22Rv1 (cell line): ENCODE results near the gene PMFBP1.

Source experiments
- H3K27ac ChIP-seq: fragments of 450-650 bp; 2 replicates; pipeline ENCODE4 v1.5.1; 2017
- ZFX ChIP-seq: fragments of 450-650 bp; IDR thresholded peaks from 2 replicates; pipeline ENCODE4 v1.6.1; 2017; ENCODE audit warnings: antibody characterized with exemption, borderline replicate concordance
- TF ChIP-seq, protein P1 (sequence below): fragments of 450-650 bp; IDR thresholded peaks from 2 replicates; pipeline ENCODE4 v1.5.1; 2017; ENCODE audit warnings: mild to moderate bottlenecking

PMFBP1 gene

DNA sequence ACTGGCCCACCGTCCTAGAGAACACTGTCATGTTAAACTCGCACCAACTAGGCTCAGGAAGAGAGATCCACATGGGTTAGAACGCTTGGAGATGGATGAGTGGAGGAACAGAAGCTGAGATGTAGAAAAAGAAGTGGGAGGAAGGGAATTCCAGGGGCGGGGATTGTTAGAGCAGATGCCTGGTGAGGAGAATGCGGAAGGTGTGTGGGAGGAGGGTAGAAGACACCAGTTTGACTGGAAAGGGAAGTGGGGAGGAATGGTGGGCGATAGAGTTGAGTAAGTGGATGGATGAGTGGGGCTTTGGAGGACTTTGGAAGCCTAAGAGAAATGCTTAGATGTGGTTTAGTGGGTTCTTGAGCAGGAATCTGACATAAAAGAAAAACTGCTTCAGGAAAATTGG, 40.9 kb downstream of the PMFBP1 start:
- TF ChIP-seq, protein P1, sequence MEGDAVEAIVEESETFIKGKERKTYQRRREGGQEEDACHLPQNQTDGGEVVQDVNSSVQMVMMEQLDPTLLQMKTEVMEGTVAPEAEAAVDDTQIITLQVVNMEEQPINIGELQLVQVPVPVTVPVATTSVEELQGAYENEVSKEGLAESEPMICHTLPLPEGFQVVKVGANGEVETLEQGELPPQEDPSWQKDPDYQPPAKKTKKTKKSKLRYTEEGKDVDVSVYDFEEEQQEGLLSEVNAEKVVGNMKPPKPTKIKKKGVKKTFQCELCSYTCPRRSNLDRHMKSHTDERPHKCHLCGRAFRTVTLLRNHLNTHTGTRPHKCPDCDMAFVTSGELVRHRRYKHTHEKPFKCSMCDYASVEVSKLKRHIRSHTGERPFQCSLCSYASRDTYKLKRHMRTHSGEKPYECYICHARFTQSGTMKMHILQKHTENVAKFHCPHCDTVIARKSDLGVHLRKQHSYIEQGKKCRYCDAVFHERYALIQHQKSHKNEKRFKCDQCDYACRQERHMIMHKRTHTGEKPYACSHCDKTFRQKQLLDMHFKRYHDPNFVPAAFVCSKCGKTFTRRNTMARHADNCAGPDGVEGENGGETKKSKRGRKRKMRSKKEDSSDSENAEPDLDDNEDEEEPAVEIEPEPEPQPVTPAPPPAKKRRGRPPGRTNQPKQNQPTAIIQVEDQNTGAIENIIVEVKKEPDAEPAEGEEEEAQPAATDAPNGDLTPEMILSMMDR = no peak
- TF ChIP-seq ZFX = no peak
- H3K27ac ChIP-seq = no peak overlapping the region

DNA sequence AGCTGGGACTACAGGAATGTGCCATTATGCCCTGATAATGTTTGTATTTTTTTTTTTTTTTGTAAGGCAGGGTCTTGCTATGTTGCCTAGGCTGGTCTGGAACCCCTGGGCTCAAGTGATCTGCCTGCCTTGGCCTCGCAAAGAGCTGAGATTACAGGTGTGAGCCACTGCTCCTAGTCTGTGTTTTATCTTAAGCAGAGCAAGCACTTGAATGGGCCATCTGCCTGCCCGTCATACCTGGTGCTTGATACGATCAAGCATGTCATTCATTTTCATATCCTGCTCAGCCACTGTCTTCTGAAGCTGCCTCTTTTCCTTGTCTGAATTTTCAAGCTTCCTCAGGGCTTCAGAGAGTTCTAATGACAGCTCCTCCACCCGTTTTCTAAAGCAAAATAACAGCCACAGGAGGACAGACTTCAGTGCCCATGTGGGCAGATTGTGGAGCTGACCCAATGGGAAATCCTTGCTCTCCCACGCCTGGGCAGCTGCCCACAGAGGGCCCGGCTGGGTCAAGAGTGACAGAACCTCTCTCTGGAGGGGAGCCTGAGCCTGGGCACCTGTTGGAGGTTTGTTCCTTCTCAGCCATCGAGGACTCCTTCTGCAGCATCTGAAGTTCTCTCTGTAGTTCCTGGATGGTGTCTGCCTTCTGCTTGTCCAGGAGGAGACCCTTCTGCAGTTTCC, 41.8 kb downstream of the PMFBP1 start:
- no peak overlapping the region for H3K27ac ChIP-seq
- no peak for TF ChIP-seq ZFX
- TF ChIP-seq, protein P1 = no peak

DNA sequence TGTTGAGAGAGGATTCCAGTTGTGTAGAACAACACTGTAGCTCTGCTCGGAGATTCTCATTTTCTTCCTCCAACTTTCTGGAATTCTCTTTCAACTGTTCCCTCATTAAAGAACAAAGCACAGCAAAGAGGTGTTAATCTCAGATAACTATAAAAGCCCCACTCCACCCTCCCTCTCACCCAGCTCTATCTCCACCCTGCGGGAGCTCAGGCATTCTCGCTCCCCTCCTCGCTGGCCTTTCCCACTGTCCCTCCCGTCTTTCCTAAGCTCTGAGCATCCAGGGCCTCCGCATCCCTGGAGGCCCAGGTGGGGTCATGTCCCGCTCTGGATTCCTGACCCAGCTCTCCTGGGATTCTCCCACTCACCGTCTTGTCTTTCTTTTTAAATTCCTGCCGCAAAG, 43.3 kb downstream of the PMFBP1 start:
- TF ChIP-seq, protein P1 = no peak
- TF ChIP-seq ZFX = no peak
- H3K27ac ChIP-seq = no peak overlapping the region

DNA sequence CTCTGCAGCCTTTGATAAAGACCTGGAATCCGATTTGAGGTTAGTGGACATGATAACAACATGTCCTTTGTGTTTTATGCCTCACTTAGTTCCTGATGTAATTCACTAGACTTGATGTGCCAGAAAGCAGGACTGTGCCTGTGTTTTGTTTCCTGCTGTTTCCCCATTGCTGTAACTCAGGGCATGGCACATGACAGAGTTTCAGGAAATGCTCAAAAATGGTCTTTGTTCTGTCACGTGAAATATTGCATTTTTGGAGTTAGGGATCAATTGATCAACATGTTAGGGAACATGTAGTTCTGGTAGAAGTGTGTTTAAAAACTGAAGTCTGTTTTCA, 45.6 kb downstream of the PMFBP1 start:
- TF ChIP-seq ZFX = no peak
- TF ChIP-seq, protein P1 = no peak
- H3K27ac ChIP-seq = no peak overlapping the region

DNA sequence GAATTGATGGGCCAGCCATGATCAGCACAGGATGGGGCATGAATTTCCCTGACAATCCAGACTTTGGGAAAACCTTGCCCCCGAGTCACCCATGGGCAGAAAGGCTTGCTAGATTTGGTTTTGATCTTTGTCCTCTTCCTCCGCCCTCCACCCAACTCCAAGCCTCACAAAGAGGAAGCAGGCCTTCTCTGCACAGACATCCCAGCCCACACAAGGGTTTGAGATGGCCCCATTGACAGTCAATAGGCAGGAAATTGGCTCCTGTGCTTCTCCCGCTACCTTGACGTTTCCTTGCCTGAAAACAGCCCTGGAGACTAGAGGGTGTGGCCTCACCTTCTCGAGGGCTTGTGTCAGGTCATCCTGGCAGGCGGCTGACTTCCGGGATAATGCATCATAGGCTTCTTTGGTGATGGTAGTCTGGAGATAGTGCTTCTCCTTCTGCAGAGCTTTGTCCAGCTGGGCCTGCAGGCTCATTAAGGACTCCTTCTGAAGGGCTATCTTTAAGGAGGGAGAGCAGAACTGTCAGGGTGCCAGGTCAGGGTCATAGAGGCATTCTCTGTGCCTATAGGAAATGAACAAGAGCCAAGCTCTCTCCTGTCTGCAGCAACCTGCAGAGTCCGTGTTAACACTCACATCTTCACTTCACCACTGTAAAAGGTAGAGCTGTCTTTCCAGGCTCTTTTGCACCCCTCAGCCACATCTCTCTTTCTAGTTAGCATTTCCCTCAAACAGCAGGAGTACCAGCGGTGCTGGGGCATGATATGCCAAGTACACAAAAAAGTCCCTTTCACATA, 46.1 kb downstream of the PMFBP1 start:
- no peak overlapping the region for H3K27ac ChIP-seq
- no peak for TF ChIP-seq ZFX
- TF ChIP-seq, protein P1 = no peak

DNA sequence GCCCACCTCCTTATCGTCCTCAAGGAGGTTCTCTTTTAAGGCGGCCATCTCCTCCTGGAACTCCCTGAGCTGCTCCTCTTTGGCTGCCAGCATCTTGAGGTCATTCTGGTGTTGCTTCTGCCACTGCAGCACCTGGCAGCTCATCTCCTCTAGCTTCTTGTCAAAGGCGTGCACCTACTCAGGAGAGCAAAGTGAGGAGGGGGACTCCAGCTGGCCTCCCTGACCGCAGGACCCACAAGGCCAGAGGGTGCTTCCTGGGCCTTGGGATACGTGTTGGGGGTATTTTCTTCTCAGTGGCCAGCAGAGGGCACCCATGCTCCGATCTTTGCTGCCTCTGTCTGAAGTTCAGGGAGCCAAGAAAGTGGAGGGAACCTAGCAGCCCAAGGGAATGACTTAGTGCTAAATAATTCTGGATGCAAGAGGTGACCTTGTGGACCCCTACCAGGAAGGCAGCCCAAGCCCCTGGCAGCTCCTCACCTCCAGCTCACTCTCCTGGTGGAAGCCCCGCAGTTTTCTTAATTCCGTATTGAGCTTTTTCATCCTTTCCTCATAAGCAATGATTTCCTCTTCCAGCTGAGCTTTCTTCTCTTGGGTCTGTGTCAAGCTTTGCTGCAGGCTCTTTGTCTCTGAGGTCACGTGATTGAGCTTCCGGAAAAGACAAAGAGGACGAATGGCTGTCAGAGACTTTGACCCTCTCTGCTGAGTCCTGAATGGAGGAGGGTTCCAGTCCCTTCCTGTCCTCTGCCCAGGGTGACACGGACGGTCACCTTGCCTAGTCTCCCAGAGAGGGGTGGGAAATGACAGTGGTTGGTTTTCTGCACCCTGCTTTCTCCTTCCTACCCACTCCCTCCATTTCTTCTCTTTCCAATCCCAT, 47.0 kb downstream of the PMFBP1 start:
- TF ChIP-seq, protein P1 = peak; percentile 88
- TF ChIP-seq ZFX = no peak
- no peak overlapping the region for H3K27ac ChIP-seq
